Tibial artery (tissue), 4 donors: ENCODE results near the gene SCAMP4.

ENCODE experiments used
- DNase-seq, 2 donors: peaks; one replicate each; pipeline ENCODE4 v3.0.0-alpha.2; 2019
- H3K27ac ChIP-seq, 2 donors: fragments of 200-600 bp; sonication (generic) in 1 of 2; 1 replicate in 1 of 2; 2 replicates in 1 of 2; pipeline ENCODE4 v1.5.1; 2018 to 2019; ENCODE audit warnings: mild to moderate bottlenecking in 1 of 2
- H3K27me3 ChIP-seq, 2 donors: fragments of 200-600 bp; sonication (generic) in 1 of 2; one replicate each; pipeline versions ENCODE4 v1.5.1 to v1.6.0; 2016 to 2019
- H3K36me3 ChIP-seq, 3 donors: fragments of 200-600 bp; sonication (generic) in 2 of 3; one replicate each; pipeline ENCODE4 v1.5.1; 2016 to 2019; ENCODE audit warnings: mild to moderate bottlenecking in 2 of 3
- H3K4me1 ChIP-seq, 4 donors: fragments of 200-600 bp; sonication (generic) in 2 of 4; 1 replicate in 3 of 4; 2 replicates in 1 of 4; pipeline ENCODE4 v1.5.1; 2016 to 2019
- H3K4me3 ChIP-seq, 2 donors: fragments of 200-600 bp; sonication (generic) in 1 of 2; 1 replicate in 1 of 2; 2 replicates in 1 of 2; pipeline ENCODE4 v1.5.1; 2018 to 2019; ENCODE audit warnings: mild to moderate bottlenecking in 2 of 2
- H3K9me3 ChIP-seq, 3 donors: fragments of 200-600 bp; sonication (generic) in 1 of 3; one replicate each; pipeline ENCODE4 v1.5.1; 2016 to 2019
- intact Hi-C: fragments of 100-400 bp; cut with DNase I; formaldehyde crosslinking; loops from one replicate; pipeline ENCODE4 v1.15.0; 2023; ENCODE audit warnings: low total_unique reads
- TF ChIP-seq, protein P1 (sequence below), 2 experiments: fragments of 200-600 bp in 1 of 2; fragments of 450-650 bp in 1 of 2; IDR thresholded peaks; one replicate each; pipeline ENCODE4 v1.5.1; 2017 to 2019; ENCODE audit warnings: antibody characterized with exemption in 2 of 2, mild to moderate bottlenecking in 1 of 2, moderate library complexity in 1 of 2

The SCAMP4 gene

DNA sequence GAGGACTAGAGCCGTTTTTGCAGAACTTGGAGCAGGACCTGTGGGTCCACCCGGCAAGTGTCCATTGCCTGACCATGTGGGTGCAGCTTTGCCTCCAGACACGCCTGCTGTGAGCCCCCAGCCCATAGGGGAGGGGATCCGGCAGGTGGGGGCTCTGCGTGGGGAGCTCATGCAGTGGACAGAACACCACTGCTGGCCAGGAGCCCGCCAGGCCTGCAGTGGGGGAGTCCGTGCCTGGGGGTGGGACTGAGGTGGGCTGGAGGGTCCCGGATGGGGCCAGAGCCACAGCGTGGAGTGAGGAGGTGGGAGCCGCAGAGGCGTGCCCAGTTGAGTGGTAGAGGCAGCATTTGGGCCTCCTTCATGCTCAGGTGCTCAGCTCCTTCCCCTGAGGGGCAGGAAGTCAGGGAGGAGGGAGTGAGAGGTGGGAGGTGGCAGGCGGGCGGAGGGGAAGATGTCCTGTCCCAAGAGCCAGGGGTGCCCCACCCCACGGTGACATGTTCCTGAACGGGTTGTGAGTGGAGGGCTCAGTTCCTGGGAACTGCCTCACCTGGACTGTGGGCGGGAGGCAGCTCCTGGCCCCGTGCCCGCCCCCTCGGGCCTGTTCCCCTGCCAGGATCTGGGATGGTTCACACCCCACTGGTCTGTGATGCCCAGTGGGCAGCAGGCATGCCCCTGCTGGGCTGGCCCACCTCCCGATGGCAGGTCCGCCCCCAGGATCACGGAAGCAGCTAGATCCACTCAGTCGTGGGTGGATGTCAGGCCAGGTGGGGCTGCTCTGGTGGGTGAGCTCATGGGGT lies 8.8 kb downstream of the SCAMP4 start:
- Histone ChIP-seq H3K27ac (no peak overlapping the region), H3K4me3 (no peak overlapping the region), H3K9me3 (no peaks in the 10 kb centered on the region), H3K4me1 (peaks cover 0 to 24% (median 0%) of the 10 kb centered on the region in 4 donors), H3K36me3 (peaks cover 8 to 61% (median 51%) of the 10 kb centered on the region in 3 donors), H3K27me3 (no peaks in the 10 kb centered on the region)
- TF ChIP-seq, protein P1, sequence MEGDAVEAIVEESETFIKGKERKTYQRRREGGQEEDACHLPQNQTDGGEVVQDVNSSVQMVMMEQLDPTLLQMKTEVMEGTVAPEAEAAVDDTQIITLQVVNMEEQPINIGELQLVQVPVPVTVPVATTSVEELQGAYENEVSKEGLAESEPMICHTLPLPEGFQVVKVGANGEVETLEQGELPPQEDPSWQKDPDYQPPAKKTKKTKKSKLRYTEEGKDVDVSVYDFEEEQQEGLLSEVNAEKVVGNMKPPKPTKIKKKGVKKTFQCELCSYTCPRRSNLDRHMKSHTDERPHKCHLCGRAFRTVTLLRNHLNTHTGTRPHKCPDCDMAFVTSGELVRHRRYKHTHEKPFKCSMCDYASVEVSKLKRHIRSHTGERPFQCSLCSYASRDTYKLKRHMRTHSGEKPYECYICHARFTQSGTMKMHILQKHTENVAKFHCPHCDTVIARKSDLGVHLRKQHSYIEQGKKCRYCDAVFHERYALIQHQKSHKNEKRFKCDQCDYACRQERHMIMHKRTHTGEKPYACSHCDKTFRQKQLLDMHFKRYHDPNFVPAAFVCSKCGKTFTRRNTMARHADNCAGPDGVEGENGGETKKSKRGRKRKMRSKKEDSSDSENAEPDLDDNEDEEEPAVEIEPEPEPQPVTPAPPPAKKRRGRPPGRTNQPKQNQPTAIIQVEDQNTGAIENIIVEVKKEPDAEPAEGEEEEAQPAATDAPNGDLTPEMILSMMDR (IDR thresholded peaks at IDR 0.05): no peak
- intact Hi-C loops: no loop called here
- no peak for DNase-seq

DNA sequence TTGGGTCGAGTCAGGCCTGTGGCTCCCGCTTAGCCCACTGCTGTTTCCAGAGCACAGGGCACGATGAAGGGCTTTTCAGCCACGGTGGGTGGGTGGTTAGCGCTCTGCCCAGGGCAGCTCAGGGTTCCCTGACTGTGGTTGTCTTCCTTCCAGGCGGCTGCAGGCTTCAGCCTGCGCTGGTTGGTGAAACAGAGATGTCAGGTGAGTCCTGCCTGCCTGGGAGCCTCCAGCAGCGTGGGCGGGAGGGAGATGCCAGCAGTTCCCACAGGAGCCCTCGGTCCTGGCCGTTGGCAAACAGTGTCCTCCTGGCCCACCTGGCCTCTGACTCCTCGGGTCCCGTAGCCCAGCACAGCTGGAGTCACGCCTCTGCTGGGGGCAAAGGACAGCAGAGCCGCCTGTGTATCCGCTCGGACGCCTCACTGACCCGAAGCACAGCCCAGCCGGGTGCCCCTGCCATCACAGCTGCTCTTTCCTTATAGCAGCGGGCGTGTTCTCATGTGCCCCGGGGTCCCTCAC lies 9.7 kb downstream of the SCAMP4 start:
- Histone ChIP-seq H3K4me3 (no peak overlapping the region), H3K27ac (no peak overlapping the region), H3K4me1 (peaks cover 0 to 15% (median 0%) of the 10 kb centered on the region in 4 donors), H3K9me3 (no peaks in the 10 kb centered on the region), H3K36me3 (peaks cover 15 to 70% (median 59%) of the 10 kb centered on the region in 3 donors), H3K27me3 (no peaks in the 10 kb centered on the region)
- TF ChIP-seq, protein P1 (IDR thresholded peaks at IDR 0.05): no peak
- DNase-seq: no peak
- intact Hi-C loops: no loop called here

DNA sequence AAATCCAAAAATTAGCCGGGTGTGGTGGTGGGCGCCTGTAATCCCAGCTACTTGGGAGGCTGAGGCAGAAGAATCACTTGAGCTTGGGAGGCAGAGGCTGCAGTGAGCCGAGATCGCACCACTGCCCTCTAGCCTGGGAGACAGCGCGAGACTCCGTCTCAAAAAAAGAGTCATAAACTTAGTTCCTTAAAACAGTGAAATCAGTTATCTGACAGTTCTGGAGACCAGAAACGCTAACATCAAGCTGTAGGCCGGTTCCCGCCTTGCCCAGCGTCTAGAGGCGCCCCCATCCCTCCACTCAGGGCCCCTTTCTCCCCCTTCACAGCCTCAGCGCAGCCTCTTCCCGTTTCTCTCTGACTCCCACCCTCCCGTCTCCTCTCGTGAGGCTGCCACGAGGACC lies 11.9 kb downstream of the SCAMP4 start:
- Histone ChIP-seq H3K27me3 (no peaks in the 10 kb centered on the region), H3K9me3 (no peaks in the 10 kb centered on the region), H3K4me3 (no peak overlapping the region), H3K27ac (no peak overlapping the region), H3K36me3 (peaks cover 34 to 88% (median 72%) of the 10 kb centered on the region in 3 donors), H3K4me1 (peaks cover 0 to 11% (median 0%) of the 10 kb centered on the region in 4 donors)
- TF ChIP-seq, protein P1 (IDR thresholded peaks at IDR 0.05): no peak
- intact Hi-C loops: no loop called here
- no peak for DNase-seq

DNA sequence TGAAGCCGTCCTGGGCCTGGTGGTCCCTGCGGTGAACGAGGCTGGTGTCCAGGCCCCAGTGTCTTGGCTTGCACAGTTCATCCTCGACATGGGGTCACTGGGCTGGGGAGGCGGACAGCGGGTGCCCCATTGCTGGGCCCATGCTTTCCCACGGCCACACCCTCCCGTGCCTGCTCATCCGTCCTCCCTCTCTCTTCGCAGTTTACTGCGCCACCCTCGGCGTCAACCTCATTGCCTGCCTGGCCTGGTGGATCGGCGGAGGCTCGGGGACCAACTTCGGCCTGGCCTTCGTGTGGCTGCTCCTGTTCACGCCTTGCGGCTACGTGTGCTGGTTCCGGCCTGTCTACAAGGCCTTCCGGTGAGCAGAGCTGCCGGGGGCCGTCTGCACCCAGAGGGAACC lies 12.7 kb downstream of the SCAMP4 start:
- peaks cover 0 to 11% (median 0%) of the 10 kb centered on the region in 4 donors for H3K4me1 ChIP-seq
- no peak for DNase-seq
- TF ChIP-seq, protein P1 (IDR thresholded peaks at IDR 0.05): no peak
- no peaks in the 10 kb centered on the region for H3K9me3 ChIP-seq
- H3K27ac ChIP-seq: no peak overlapping the region
- H3K4me3 ChIP-seq: no peak overlapping the region
- H3K36me3 ChIP-seq: peaks cover 35 to 88% (median 74%) of the 10 kb centered on the region in 3 donors
- intact Hi-C loops: no loop called here
- H3K27me3 ChIP-seq: no peaks in the 10 kb centered on the region

DNA sequence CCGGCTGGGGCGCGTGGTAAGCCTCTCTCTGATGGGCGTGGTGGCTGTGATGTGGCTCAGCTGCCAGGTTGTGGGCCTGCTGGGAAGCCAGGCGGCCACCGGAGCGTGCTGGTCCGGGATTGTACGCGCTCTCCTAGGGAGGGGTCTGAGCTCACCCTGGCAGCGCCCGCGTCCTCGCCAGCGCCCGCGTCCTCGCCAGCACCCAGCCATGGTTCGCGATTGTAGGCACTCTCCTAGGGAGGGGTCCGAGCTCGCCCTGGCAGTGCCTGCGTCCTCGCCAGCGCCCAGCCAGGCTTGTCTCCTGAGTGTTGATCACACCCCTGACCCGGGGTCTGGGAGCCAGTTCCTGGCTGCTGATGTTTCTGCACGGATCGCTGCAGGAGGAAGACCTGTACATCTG lies 13.8 kb downstream of the SCAMP4 start:
- TF ChIP-seq, protein P1 (IDR thresholded peaks at IDR 0.05): no peak
- Histone ChIP-seq H3K4me1 (peaks cover 0 to 4% (median 0%) of the 10 kb centered on the region in 4 donors), H3K27ac (no peak overlapping the region), H3K27me3 (no peaks in the 10 kb centered on the region), H3K9me3 (no peaks in the 10 kb centered on the region), H3K4me3 (no peak overlapping the region), H3K36me3 (peaks cover 41 to 86% (median 68%) of the 10 kb centered on the region in 3 donors)
- intact Hi-C loops: no loop called here
- DNase-seq: no peak
